H1 (cell line): ENCODE data around the gene SMAD1.

Experiments used
- CHD1 ChIP-seq: IDR thresholded peaks from 2 replicates; pipeline ENCODE4 v1.6.1; 2012; ENCODE audit warnings: low read depth, low read length, improper control_type of control experiment
- CREB1 ChIP-seq: IDR thresholded peaks from 2 replicates; pipeline ENCODE4 v1.6.1; 2012; ENCODE audit warnings: inconsistent platforms
- FOSL1 ChIP-seq: IDR thresholded peaks from 2 replicates; pipeline ENCODE4 v1.6.1; 2011; ENCODE audit warnings: mild to moderate bottlenecking, low read depth, low read length, moderate library complexity; ENCODE audit not compliant: insufficient read depth
- POLR2A ChIP-seq, 2 experiments: IDR thresholded peaks; 1 replicate in 1 of 2; 2 replicates in 1 of 2; pipeline ENCODE4 v1.6.1; 2011; ENCODE audit warnings: low read depth in 2 of 2, low read length in 2 of 2, mild to moderate bottlenecking in 2 of 2; ENCODE audit errors: control extremely low read depth in 1 of 2
- RBBP5 ChIP-seq: IDR thresholded peaks from 2 replicates; pipeline ENCODE4 v1.7.1; 2012; ENCODE audit warnings: low read depth, mild to moderate bottlenecking, inconsistent platforms, low read length, moderate library complexity, borderline replicate concordance
- RFX5 ChIP-seq: IDR thresholded peaks from 2 replicates; pipeline ENCODE4 v1.6.1; 2011; ENCODE audit warnings: low read depth, low read length, improper control_type of control experiment, borderline replicate concordance
- SUZ12 ChIP-seq: fragments of 200-600 bp; sonication (generic); IDR thresholded peaks from 2 replicates; pipeline ENCODE4 v1.6.1; 2012; ENCODE audit warnings: mild to moderate bottlenecking, inconsistent platforms, low read length, moderate library complexity, mixed read lengths
- TAF7 ChIP-seq: optimal IDR thresholded peaks from 2 replicates; pipeline ENCODE3; 2011; ENCODE audit warnings: low read depth, mild to moderate bottlenecking, inconsistent platforms, low read length, moderate library complexity, borderline replicate concordance
- TCF12 ChIP-seq: IDR thresholded peaks from 2 replicates; pipeline ENCODE4 v1.6.1; 2011; ENCODE audit warnings: low read depth, mild to moderate bottlenecking, low read length
- USF2 ChIP-seq: IDR thresholded peaks from 2 replicates; pipeline ENCODE4 v1.6.1; 2011; ENCODE audit warnings: low read length, improper control_type of control experiment
- YY1 ChIP-seq: IDR thresholded peaks from 2 replicates; pipeline ENCODE4 v1.6.1; 2011; ENCODE audit warnings: low read depth, mild to moderate bottlenecking, low read length
- TF ChIP-seq, protein P1 (sequence below), 3 experiments: IDR thresholded peaks; 1 replicate in 2 of 3; 2 replicates in 1 of 3; pipeline versions ENCODE4 v1.5.1 to v1.6.1; 2011; ENCODE audit warnings: low read length in 3 of 3, mild to moderate bottlenecking in 3 of 3, inconsistent platforms in 2 of 3, low read depth in 1 of 3, moderate library complexity in 1 of 3; ENCODE audit not compliant: insufficient read depth in 1 of 3; ENCODE audit errors: control extremely low read depth in 1 of 3

- TF ChIP-seq POLR2A (IDR thresholded peaks at IDR 0.05; ENCODE audit: control extremely low read depth in 1 of 2, low read depth in 2 of 2, low read length in 2 of 2) (no peak), TAF7 (no peak), TCF12 (no peak), CREB1 (no peak), SUZ12 (no peak), RFX5 (no peak), RBBP5 (no peak), FOSL1 (no peak), USF2 (no peak), YY1 (no peak), CHD1 (no peak)
- TF ChIP-seq, protein P1, sequence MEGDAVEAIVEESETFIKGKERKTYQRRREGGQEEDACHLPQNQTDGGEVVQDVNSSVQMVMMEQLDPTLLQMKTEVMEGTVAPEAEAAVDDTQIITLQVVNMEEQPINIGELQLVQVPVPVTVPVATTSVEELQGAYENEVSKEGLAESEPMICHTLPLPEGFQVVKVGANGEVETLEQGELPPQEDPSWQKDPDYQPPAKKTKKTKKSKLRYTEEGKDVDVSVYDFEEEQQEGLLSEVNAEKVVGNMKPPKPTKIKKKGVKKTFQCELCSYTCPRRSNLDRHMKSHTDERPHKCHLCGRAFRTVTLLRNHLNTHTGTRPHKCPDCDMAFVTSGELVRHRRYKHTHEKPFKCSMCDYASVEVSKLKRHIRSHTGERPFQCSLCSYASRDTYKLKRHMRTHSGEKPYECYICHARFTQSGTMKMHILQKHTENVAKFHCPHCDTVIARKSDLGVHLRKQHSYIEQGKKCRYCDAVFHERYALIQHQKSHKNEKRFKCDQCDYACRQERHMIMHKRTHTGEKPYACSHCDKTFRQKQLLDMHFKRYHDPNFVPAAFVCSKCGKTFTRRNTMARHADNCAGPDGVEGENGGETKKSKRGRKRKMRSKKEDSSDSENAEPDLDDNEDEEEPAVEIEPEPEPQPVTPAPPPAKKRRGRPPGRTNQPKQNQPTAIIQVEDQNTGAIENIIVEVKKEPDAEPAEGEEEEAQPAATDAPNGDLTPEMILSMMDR (IDR thresholded peaks at IDR 0.05; ENCODE audit: control extremely low read depth in 1 of 3, insufficient read depth in 1 of 3, low read depth in 1 of 3, low read length in 3 of 3): no peak
These were observed 1.4 kb upstream of the SMAD1 start for GRCh38 chr4:145480257-145480656.
